Mucosa of rectum (tissue), 2 donors: ENCODE data around the gene CYB561D1.
"Not testable (repeated sequence)": the region's sequence is repeated elsewhere in the genome, so short reads cannot be mapped to it uniquely, and the experiment has no call there.

Experiments
- H3K27ac ChIP-seq, 2 donors: one replicate each; pipeline ENCODE4 v1.7.0; 2013; ENCODE audit warnings: inconsistent platforms in 2 of 2, low read depth in 2 of 2, low read length in 2 of 2
- H3K27me3 ChIP-seq, 2 donors: one replicate each; pipeline ENCODE4 v1.7.0; 2013; ENCODE audit warnings: low read length in 2 of 2; ENCODE audit not compliant: control insufficient read depth in 2 of 2, insufficient read depth in 2 of 2
- H3K36me3 ChIP-seq, 2 donors: one replicate each; pipeline ENCODE4 v1.7.0; 2013; ENCODE audit warnings: low read length in 2 of 2; ENCODE audit not compliant: control insufficient read depth in 2 of 2, insufficient read depth in 2 of 2
- H3K4me1 ChIP-seq, 2 donors: one replicate each; pipeline ENCODE4 v1.7.0; 2013; ENCODE audit warnings: low read length in 2 of 2, mild to moderate bottlenecking in 1 of 2; ENCODE audit not compliant: control insufficient read depth in 2 of 2, insufficient read depth in 2 of 2
- H3K4me3 ChIP-seq, 2 donors: one replicate each; pipeline ENCODE4 v1.7.0; 2013; ENCODE audit warnings: low read length in 2 of 2
- H3K9ac ChIP-seq, 2 donors: one replicate each; pipeline ENCODE4 v1.7.0; 2013; ENCODE audit warnings: low read length in 2 of 2, low read depth in 1 of 2, mild to moderate bottlenecking in 1 of 2
- H3K9me3 ChIP-seq, 2 donors: one replicate each; pipeline ENCODE4 v1.7.0; 2013; ENCODE audit warnings: low read length in 2 of 2; ENCODE audit not compliant: control insufficient read depth in 2 of 2
- donor health status: healthy.
- donor health status: Normal muscosa, but diverticular disease.

Gene CYB561D1, protein sequence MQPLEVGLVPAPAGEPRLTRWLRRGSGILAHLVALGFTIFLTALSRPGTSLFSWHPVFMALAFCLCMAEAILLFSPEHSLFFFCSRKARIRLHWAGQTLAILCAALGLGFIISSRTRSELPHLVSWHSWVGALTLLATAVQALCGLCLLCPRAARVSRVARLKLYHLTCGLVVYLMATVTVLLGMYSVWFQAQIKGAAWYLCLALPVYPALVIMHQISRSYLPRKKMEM

DNA sequence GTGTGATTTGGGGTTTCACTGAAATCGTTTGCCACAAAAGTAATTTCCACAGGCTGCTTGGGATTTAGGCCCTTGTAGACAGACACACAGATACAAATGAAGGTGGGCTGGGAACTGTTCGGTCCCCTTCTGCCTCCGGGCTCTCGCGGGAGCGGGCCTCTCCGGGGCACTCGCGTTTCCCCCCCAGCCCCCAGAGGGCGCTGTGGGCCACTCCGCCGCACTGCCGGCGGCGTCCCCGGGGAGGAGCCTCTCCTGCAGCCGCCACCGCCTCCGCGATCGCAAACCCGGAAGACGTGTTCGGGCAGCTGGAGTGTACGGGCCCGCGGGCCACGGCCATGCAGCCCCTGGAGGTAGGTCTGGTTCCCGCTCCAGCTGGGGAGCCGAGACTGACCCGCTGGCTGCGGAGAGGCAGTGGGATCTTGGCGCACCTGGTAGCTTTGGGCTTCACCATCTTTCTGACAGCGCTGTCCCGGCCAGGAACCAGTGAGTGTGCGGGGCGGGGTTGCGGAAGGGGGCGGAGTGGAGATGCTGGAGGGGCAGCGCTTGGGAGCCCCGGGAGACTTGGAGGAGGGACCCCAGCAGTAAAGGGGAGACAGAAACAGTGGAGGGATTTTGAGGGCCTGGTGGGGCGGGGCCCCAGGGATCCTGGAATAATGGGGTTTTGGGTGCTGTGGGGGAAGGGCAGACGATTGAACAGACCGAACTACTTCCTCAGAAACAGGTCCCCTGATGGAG, at the start of gene CYB561D1:
Gene CYB561D1, plus strand, starts transcription at position 290 of the 735 bp plus-strand sequence. Its CDS starts 46 bp downstream, at position 336.
- H3K9ac ChIP-seq = peak within 1 kb of the TSS; percentile 72 to 75
- no peaks in the 10 kb centered on the region for H3K9me3 ChIP-seq
- peak within 1 kb of the TSS; percentile 76 to 85 for H3K27ac ChIP-seq
- H3K36me3 ChIP-seq = peaks cover 14 to 26% of the 10 kb centered on the region in 2 donors
- peak within 1 kb of the TSS; percentile 96 to 98 for H3K4me3 ChIP-seq
- H3K4me1 ChIP-seq = peaks cover 10 to 11% of the 10 kb centered on the region in 2 donors
- no peaks in the 10 kb centered on the region for H3K27me3 ChIP-seq

DNA sequence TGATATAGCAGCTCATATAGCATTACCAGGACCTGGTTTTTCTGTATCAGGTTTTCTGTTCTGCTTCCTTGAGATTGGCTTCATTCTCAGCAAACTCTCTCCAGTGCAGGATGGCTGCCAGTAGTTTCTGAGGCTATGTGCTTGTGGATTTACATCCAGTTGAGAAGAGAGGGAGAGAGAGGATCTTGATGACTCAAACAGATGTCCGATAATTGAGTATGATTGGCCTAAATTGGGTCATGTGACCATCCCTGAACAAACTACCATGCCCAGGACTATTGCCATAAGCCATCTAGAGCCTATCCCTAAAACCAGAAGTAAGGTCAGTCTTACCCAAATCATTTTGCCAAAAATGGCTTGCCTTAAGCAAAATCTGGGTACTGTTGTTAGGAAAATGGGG, 49.5 kb upstream of the CYB561D1 start:
- no peak overlapping the region for H3K9ac ChIP-seq
- H3K4me3 ChIP-seq = no peak overlapping the region
- H3K4me1 ChIP-seq = no peaks in the 10 kb centered on the region
- H3K9me3 ChIP-seq = no peaks in the 10 kb centered on the region
- no peak overlapping the region for H3K27ac ChIP-seq
- H3K36me3 ChIP-seq = no peaks in the 10 kb centered on the region
- peaks cover 0 to 17% of the 10 kb centered on the region in 2 donors for H3K27me3 ChIP-seq

DNA sequence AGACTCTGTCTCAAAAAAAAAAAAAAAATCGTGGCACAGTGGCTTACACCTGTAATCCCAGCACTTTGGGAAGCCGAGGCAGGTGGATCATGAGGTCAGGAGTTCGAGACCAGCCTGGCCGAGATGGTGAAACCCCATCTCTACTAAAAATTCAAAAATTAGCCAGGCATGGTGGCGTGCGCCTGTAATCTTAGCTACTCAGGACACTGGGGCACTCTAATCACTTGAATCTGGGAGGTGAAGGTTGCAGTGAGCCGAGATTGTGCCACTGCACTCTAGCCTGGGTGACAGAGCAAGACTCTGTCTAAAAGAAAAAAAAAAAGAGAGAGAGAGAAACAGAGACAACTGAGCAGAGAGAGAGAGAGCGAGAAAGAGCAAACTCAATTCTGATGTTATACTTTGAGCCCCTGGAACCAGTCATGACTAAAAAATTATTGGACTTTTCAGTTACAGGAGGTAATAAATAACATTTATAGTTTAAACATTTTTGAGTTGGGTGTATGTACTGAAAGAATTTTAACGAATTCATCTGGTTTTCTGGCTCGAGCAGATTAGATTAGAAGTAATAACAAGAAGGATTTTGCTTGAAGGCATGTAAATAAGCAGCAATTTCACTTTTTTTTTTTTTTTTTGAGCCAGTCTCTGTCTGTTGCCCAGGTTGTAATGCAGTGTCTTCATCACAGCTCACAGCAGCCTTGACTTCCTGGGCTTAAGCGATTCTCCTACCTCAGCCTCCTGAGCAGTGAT, 47.8 kb upstream of the CYB561D1 start:
- not testable (repeated sequence) for H3K9me3 ChIP-seq, H3K4me3 ChIP-seq, H3K4me1 ChIP-seq, H3K36me3 ChIP-seq, H3K27ac ChIP-seq, H3K9ac ChIP-seq
- peaks cover 0 to 17% of the 10 kb centered on the region in 2 donors for H3K27me3 ChIP-seq

DNA sequence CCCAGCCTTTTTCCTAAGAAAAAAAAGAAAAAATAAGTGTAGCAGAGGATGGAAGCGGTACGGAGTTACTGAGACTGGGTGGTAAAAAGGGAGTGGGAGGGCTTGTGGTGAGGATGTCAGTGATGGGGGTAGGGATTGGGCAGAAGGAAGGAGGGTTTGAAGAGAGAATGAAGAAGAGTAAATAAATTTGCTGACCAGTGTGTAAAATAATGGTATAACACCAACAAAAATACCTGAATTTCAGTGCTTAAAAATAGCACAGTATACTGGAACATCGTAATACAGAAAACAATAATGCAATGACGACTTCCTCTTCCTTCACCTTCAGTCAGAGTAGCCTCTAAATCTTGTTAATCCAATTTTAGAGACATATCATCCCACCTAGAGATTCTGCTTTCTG, 46.4 kb upstream of the CYB561D1 start:
- H3K27me3 ChIP-seq = peaks cover 0 to 10% of the 10 kb centered on the region in 2 donors
- H3K9me3 ChIP-seq = no peaks in the 10 kb centered on the region
- no peak overlapping the region for H3K9ac ChIP-seq
- H3K4me3 ChIP-seq = no peak overlapping the region
- H3K36me3 ChIP-seq = no peaks in the 10 kb centered on the region
- H3K4me1 ChIP-seq = no peaks in the 10 kb centered on the region
- no peak overlapping the region for H3K27ac ChIP-seq

DNA sequence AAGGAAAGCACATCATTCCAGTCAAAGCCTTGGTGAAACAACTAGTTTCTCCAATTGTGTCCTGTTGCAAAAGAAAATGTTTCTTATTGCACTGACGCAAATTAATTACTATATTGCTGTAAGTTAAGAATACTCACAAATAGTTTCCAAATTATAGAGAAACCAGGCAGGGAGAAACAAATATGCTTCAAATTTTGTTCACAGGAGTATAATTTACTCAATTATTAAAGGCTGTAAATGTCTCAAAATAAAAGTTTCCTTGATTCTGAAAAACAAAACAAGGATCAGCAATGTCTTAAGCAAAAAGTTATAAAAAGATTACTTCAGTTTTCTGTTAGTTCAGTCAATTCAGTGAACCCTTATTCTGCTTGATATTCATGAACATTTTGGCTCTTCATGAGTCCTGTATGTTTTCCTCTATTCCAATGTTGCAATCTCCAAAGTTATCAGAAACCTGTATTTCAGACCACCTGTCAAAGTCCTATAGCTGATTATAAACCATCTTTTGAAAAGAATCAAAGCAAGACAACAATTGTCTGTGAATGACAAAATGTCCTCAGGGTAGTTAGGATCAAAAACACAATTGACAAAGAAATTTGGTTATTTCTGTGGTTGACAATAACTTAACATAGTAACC, 39.3 kb upstream of the CYB561D1 start:
- no peak overlapping the region for H3K4me3 ChIP-seq
- no peaks in the 10 kb centered on the region for H3K36me3 ChIP-seq
- H3K27ac ChIP-seq = no peak overlapping the region
- no peaks in the 10 kb centered on the region for H3K27me3 ChIP-seq
- H3K9me3 ChIP-seq = peaks cover 0 to 4% of the 10 kb centered on the region in 2 donors
- H3K4me1 ChIP-seq = no peaks in the 10 kb centered on the region
- H3K9ac ChIP-seq = no peak overlapping the region

DNA sequence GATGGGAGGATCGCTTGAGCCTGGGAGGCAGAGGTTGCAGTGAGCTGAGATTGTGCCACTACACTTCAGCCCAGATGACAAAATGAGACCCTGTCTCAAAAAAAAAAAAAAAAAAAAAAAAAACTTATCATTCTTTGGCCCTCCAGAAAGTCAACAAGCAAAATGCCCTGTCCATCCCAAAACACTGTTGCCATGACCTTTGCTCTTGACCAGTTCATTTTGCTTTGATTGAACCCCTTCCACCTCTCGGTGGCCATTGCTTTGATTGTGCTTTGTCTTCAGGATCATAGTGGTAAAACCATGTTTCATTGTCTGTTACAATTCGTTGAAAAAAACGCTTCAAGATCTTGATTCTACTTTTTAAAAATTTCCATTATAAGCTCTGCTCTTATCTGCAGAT, 36.1 kb upstream of the CYB561D1 start:
- no peaks in the 10 kb centered on the region for H3K36me3 ChIP-seq
- peaks cover 0 to 4% of the 10 kb centered on the region in 2 donors for H3K9me3 ChIP-seq
- H3K27ac ChIP-seq = no peak overlapping the region
- peaks cover 0 to 2% of the 10 kb centered on the region in 2 donors for H3K27me3 ChIP-seq
- H3K4me1 ChIP-seq = no peaks in the 10 kb centered on the region
- no peak overlapping the region for H3K4me3 ChIP-seq
- H3K9ac ChIP-seq = no peak overlapping the region

DNA sequence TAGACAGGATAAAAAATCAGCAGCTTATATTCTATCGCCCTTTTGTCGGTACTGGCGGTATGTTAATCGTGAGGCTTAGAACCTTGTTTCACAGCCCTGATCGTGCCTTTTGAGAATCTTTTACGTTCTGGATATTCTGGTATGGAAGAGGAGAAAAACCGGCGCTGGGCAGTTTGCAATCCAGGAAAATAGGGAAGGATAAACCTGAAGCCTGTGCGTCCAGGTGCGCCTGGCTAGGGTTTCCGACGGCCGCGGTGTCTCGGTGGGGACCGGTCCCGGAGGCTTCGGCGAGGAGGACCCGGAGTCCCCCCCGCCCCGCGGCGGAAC, 27.8 kb upstream of the CYB561D1 start:
- H3K27me3 ChIP-seq = peaks cover 37 to 50% of the 10 kb centered on the region in 2 donors
- H3K4me1 ChIP-seq = peaks cover 2 to 5% of the 10 kb centered on the region in 2 donors
- no peak overlapping the region for H3K27ac ChIP-seq
- H3K4me3 ChIP-seq = peak overlapping the region; percentile 49 to 57
- no peaks in the 10 kb centered on the region for H3K36me3 ChIP-seq
- H3K9me3 ChIP-seq = no peaks in the 10 kb centered on the region
- H3K9ac ChIP-seq = peak overlapping the region in 1 of 2 donors; percentile 20

DNA sequence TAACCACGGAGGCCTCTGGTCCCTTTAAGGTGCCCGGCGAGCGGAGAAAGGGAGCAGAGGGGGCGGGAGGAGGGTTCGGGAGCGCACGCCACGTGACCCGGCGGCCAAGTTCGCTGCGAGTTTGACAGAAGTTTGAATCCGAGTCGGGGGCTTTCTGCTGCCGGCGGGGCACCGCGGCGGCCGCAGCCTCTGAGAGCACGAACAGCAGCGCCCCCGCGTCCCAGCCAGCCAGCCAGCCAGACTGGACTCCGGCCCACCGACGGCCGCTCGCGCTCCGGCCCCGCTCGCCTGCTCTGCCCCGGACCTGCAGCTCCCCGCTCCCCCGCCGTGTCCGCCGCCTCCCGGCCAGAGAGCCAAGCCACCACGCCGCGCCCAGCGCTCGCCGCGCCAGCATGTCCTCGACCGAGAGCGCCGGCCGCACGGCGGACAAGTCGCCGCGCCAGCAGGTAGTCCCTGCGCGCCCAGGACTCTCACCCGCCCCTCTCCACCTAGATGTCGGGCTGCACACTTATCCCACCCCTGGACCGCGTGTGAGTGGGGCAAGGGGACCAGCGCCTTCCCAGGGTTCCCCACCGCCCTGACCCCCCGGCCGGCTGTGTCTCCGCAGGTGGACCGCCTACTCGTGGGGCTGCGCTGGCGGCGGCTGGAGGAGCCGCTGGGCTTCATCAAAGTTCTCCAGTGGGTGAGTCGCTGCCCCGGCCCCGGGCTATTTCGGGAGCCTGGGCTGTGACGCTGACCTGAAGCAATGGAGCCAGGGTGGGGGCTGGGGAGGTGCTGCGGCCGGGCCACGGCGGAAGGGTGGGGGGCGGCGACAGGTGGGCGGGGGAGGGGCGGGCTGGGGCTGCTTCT, 27.2 kb upstream of the CYB561D1 start, which contains the start of gene SYPL2:
Gene SYPL2, plus strand, starts transcription at position 95 of the 849 bp plus-strand sequence. Its CDS starts 298 bp downstream, at position 393.
- Histone ChIP-seq H3K36me3 (no peaks in the 10 kb centered on the region), H3K27me3 (peaks cover 37 to 50% of the 10 kb centered on the region in 2 donors), H3K4me3 (peak within 1 kb of the TSS; percentile 49 to 57), H3K4me1 (peaks cover 2 to 5% of the 10 kb centered on the region in 2 donors), H3K9ac (peak within 1 kb of the TSS in 1 of 2 donors; percentile 20), H3K27ac (no peak within 1 kb of the TSS), H3K9me3 (no peaks in the 10 kb centered on the region)

DNA sequence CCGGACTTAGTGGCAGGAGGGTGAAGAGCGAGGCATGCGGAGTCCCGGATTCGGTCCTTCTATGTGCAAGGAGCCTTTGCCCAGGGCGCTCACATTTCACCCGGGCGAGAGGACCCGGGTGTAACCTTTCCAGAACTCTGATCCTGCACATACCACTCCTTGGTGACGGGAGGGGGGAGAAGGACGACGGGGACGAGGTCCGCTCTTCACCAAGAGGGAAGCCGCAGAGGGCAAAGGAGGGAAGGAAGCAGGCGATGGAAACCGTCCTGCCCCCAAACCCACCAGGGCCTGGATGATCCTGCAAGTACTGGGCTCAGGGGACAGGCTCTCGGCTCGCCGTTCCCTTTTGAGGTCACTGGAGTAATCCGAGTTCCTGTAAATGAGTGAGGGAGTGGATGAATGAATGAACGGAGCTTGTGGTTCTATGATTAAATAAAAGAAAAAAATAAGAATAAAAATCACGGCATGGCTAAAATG, 26.6 kb upstream of the CYB561D1 start:
- Histone ChIP-seq H3K27ac (no peak overlapping the region), H3K36me3 (no peaks in the 10 kb centered on the region), H3K9me3 (no peaks in the 10 kb centered on the region), H3K4me1 (peaks cover 2 to 5% of the 10 kb centered on the region in 2 donors), H3K9ac (no peak overlapping the region), H3K27me3 (peaks cover 37 to 50% of the 10 kb centered on the region in 2 donors), H3K4me3 (no peak overlapping the region)
